Measurements from ENCODE around the gene MFSD12.

GRCh38 chr19:3524078-3524842, 33.1 kb downstream of the MFSD12 start:
- TF ChIP-seq POLR2A (IDR thresholded peaks at IDR 0.05; ENCODE audit: extremely low read depth, insufficient read length): no peak
- TF ChIP-seq CTCF (IDR thresholded peaks at IDR 0.05; ENCODE audit: low read depth, low read length): no peak
